K562 (cell line): Measurements from ENCODE around the gene SPHK1. TPM values are rescaled to one million over a fixed set of nuclear protein-coding genes. Genes with fewer than 3 reads are reported as not detected.

ENCODE experiments used
- CGGBP1 ChIP-seq: fragments of 250-450 bp; sonication (Bioruptor Pico); IDR thresholded peaks from 2 replicates; pipeline ENCODE4 v1.9.0; 2021; ENCODE audit warnings: mild to moderate bottlenecking
- CREB3L1 ChIP-seq: fragments of 450-650 bp; IDR thresholded peaks from 2 replicates; pipeline ENCODE4 v1.6.1; 2014; ENCODE audit warnings: low read depth, mild to moderate bottlenecking, moderate library complexity, borderline replicate concordance
- E2F6 ChIP-seq, 2 experiments: IDR thresholded peaks; 2 replicates each; pipeline ENCODE4 v1.6.1; 2011; ENCODE audit warnings: borderline replicate concordance in 1 of 2, control low read depth in 1 of 2, low read depth in 1 of 2, low read length in 1 of 2, mild to moderate bottlenecking in 1 of 2, mixed read lengths in 1 of 2, moderate library complexity in 1 of 2; ENCODE audit not compliant: insufficient read depth in 1 of 2, insufficient read length in 1 of 2, poor library complexity in 1 of 2, severe bottlenecking in 1 of 2; ENCODE audit errors: extremely low read depth in 1 of 2
- HNRNPK ChIP-seq: fragments of 200-400 bp; formaldehyde crosslinking; IDR thresholded peaks from one replicate; pipeline ENCODE4 v1.6.1; 2018; ENCODE audit warnings: mild to moderate bottlenecking, low read depth, low read length; ENCODE audit not compliant: poor library complexity, severe bottlenecking
- HNRNPUL1 ChIP-seq: fragments of 200-400 bp; formaldehyde crosslinking; IDR thresholded peaks from 2 replicates; pipeline ENCODE4 v1.6.1; 2017; ENCODE audit warnings: low read length
- MXI1 ChIP-seq: IDR thresholded peaks from 2 replicates; pipeline ENCODE4 v1.6.1; 2011; ENCODE audit warnings: low read depth, mild to moderate bottlenecking, improper control_type of control experiment, low read length
- MYNN ChIP-seq, 2 experiments: sonication (generic); formaldehyde crosslinking in 1 of 2; IDR thresholded peaks; 2 replicates each; pipeline versions ENCODE4 v1.5.0 to v1.6.1; 2016 to 2020; ENCODE audit warnings: antibody characterized with exemption in 1 of 2, missing genetic modification reagents in 1 of 2
- PHB2 ChIP-seq: fragments of 450-650 bp; IDR thresholded peaks from 2 replicates; pipeline ENCODE4 v1.6.1; 2017; ENCODE audit warnings: low read depth
- RAD21 ChIP-seq, 2 experiments: fragments of 250-450 bp in 1 of 2; fragments of 450-650 bp in 1 of 2; sonication (Bioruptor Pico) in 1 of 2; formaldehyde crosslinking in 1 of 2; IDR thresholded peaks in 1 of 2; conservative IDR thresholded peaks in 1 of 2; 2 replicates each; pipeline versions ENCODE4 v1.4.0 to v1.8.0; 2020 to 2022; ENCODE audit warnings: mild to moderate bottlenecking in 2 of 2, moderate library complexity in 1 of 2
- RFX1 ChIP-seq: fragments of 450-650 bp; IDR thresholded peaks from 2 replicates; pipeline ENCODE4 v1.6.1; 2016; ENCODE audit warnings: mild to moderate bottlenecking, moderate library complexity
- VEZF1 ChIP-seq: fragments of 200-800 bp; sonication (Bioruptor generic); IDR thresholded peaks from 2 replicates; pipeline ENCODE4 v1.6.1; 2017; ENCODE audit warnings: missing genetic modification characterization, missing compliant biosample characterization
- ZFP1 ChIP-seq: fragments of 450-650 bp; formaldehyde crosslinking; IDR thresholded peaks from 2 replicates; pipeline ENCODE4 v1.4.0; 2020; ENCODE audit warnings: mild to moderate bottlenecking, mixed read lengths
- ZNF41 ChIP-seq: fragments of 250-450 bp; sonication (Bioruptor Pico); conservative IDR thresholded peaks from 2 replicates; pipeline ENCODE4 v1.4.0; 2020; ENCODE audit warnings: mild to moderate bottlenecking
- ZNF57 ChIP-seq: fragments of 450-650 bp; formaldehyde crosslinking; IDR thresholded peaks from 2 replicates; pipeline ENCODE4 v1.4.0; 2020; ENCODE audit warnings: mild to moderate bottlenecking, moderate library complexity
- ZNF609 ChIP-seq: sonication (generic); formaldehyde crosslinking; IDR thresholded peaks from 2 replicates; pipeline ENCODE4 v1.8.1; 2023; ENCODE audit warnings: missing genetic modification reagents, mild to moderate bottlenecking, borderline replicate concordance
- polyA plus RNA-seq, 8 experiments: library from polyadenylated mRNA; depleted of rRNA in 4 of 8; stranded (reverse) in 5 of 8; unstranded in 3 of 8; fragments of >200 nt; fragmentation: Nextera tagmentation in 2 of 8; fragmentation: Illumina TruSeq in 1 of 8; extraction: Ambion mirVana in 2 of 8; extraction: Trizol in 1 of 8; gene quantifications; 2 replicates each; pipeline versions ENCODE4 v1.2.1 to v1.2.3, GENCODE V29; 2011 to 2014; ENCODE audit warnings: inconsistent platforms in 1 of 8, missing spikeins in 1 of 8
- total RNA-seq, 7 experiments: library from RNA; depleted of rRNA in 6 of 7; stranded (reverse); fragments of >200 nt in 6 of 7; fragmentation: Illumina TruSeq in 2 of 7; extraction: Trizol in 2 of 7; gene quantifications; 2 replicates each; pipeline versions ENCODE4 v1.2.1 to v1.2.3, GENCODE V29; 2011 to 2021; ENCODE audit warnings: low replicate concordance in 1 of 7

Gene SPHK1
- total and polyA plus RNA-seq, 9 of the 15 experiments (the other 6 are each of a cell fraction or from before 2014, with no cell fraction given): 0.21 to 60.3 (median 14.5) TPM

- TF ChIP-seq VEZF1 (CRISPR knock-in tag) (peak; percentile 69), RFX1 (no peak), HNRNPK (no peak), E2F6 (IDR thresholded peaks at IDR 0.05; ENCODE audit: borderline replicate concordance in 1 of 2, extremely low read depth in 1 of 2, insufficient read depth in 1 of 2, insufficient read length in 1 of 2, low read depth in 1 of 2, low read length in 1 of 2, poor library complexity in 1 of 2, severe bottlenecking in 1 of 2) (peak in 1 of 2 experiments; percentile 59), ZNF41 (CRISPR knock-in tag) (no peak), MXI1 (no peak), PHB2 (no peak), CGGBP1 (CRISPR knock-in tag) (peak; percentile 38), HNRNPUL1 (no peak), RAD21 (CRISPR knock-in tag; conservative IDR thresholded peaks at IDR 0.05 in 1 of 2, IDR thresholded peaks at IDR 0.05 in 1 of 2) (no peak), ZNF609 (CRISPR knock-in tag) (no peak; the same call in 1 of the 2 replicates), ZFP1 (CRISPR knock-in tag) (no peak), CREB3L1 (peak; percentile 99), ZNF57 (CRISPR knock-in tag) (no peak), MYNN (IDR thresholded peaks at IDR 0.05) (no peak), MYNN (CRISPR knock-in tag; IDR thresholded peaks at IDR 0.05) (no peak)
These were observed 30.7 kb upstream of the SPHK1 start, which contains the start of gene PRPSAP1 (continued) for GRCh38 chr17:76353599-76354316.
